Osteocyte (in vitro differentiated cells): ENCODE results near the gene MBP. TPM values are rescaled to one million over a fixed set of nuclear protein-coding genes. Genes with fewer than 3 reads are reported as not detected.

Experiments
- DNase-seq: peaks from one replicate; pipeline ENCODE4 v3.0.0; 2021; ENCODE audit warnings: mixed read lengths; ENCODE audit not compliant: unreplicated experiment; ENCODE audit errors: extremely low spot score
- H3K27ac Mint-ChIP-seq: one replicate; pipeline ENCODE4 v1.8.0; 2021; ENCODE audit warnings: mild to moderate bottlenecking, mixed read lengths; ENCODE audit not compliant: unreplicated experiment
- H3K27me3 Mint-ChIP-seq: one replicate; pipeline ENCODE4 v1.8.0; 2021; ENCODE audit warnings: mixed read lengths; ENCODE audit not compliant: unreplicated experiment
- H3K36me3 Mint-ChIP-seq: one replicate; pipeline ENCODE4 v1.8.0; 2021; ENCODE audit warnings: mixed read lengths; ENCODE audit not compliant: unreplicated experiment
- H3K4me1 Mint-ChIP-seq: one replicate; pipeline ENCODE4 v1.8.0; 2021; ENCODE audit warnings: mixed read lengths; ENCODE audit not compliant: unreplicated experiment
- H3K4me3 Mint-ChIP-seq: one replicate; pipeline ENCODE4 v1.8.0; 2021; ENCODE audit warnings: mild to moderate bottlenecking, moderate library complexity, mixed read lengths; ENCODE audit not compliant: unreplicated experiment
- H3K9me3 Mint-ChIP-seq: one replicate; pipeline ENCODE4 v1.8.0; 2021; ENCODE audit warnings: mixed read lengths; ENCODE audit not compliant: unreplicated experiment
- CTCF ChIP-seq: fragments of 200-600 bp; sonication (generic); IDR thresholded peaks from 2 replicates; pipeline ENCODE4 v1.5.0; 2021; ENCODE audit warnings: antibody characterized with exemption, mild to moderate bottlenecking, moderate library complexity
- total RNA-seq: library from RNA; stranded (reverse); gene quantifications from 2 replicates; pipeline ENCODE4 v1.2.1, GENCODE V29; 2021

Gene MBP
- total RNA-seq, 1 donor from 2014 or later = 18.6 TPM

GRCh38 chr18:77015771-77016710, 116.5 kb downstream of the MBP start:
- no peak for DNase-seq
- Mint-ChIP-seq H3K4me3 (no peak overlapping the region), H3K27ac (no peak overlapping the region), H3K36me3 (peaks cover 17% of the 10 kb centered on the region), H3K27me3 (no peaks in the 10 kb centered on the region), H3K4me1 (peaks cover 3% of the 10 kb centered on the region), H3K9me3 (no peaks in the 10 kb centered on the region)
- no peak for TF ChIP-seq CTCF

- no peaks in the 10 kb centered on the region for H3K9me3 Mint-ChIP-seq
- peaks cover 3% of the 10 kb centered on the region for H3K4me1 Mint-ChIP-seq
- H3K27me3 Mint-ChIP-seq = no peaks in the 10 kb centered on the region
- peaks cover 17% of the 10 kb centered on the region for H3K36me3 Mint-ChIP-seq
- H3K27ac Mint-ChIP-seq = no peak overlapping the region
- DNase-seq = no peak
- TF ChIP-seq CTCF = no peak
- no peak overlapping the region for H3K4me3 Mint-ChIP-seq
Measured at GRCh38 chr18:77015169-77015568, 117.4 kb downstream of the MBP start.

DNA sequence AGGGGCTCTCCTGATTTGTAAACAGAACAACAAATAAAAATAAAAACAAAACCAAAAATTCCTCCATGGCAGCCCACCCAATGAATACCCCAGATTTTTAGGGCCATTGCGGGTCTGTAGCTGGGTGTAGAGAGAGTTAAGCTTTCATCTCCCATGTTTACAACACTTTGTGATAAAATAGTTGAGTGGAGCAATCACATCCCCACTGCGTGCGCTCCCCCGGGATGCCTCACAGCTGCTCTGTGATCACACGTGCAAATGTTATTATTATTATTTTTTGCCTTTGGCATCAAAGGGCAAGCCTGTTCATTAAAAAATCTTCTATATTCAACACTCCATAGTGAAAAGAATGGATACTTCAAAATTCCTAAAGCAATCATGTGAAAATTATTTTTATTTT, 118.0 kb downstream of the MBP start:
- DNase-seq = no peak
- Mint-ChIP-seq H3K27me3 (no peaks in the 10 kb centered on the region), H3K27ac (no peak overlapping the region), H3K9me3 (no peaks in the 10 kb centered on the region), H3K4me1 (peaks cover 5% of the 10 kb centered on the region), H3K36me3 (peaks cover 17% of the 10 kb centered on the region), H3K4me3 (no peak overlapping the region)
- no peak for TF ChIP-seq CTCF

- no peak overlapping the region for H3K27ac Mint-ChIP-seq
- H3K36me3 Mint-ChIP-seq = peaks cover 15% of the 10 kb centered on the region
- no peak for DNase-seq
- H3K9me3 Mint-ChIP-seq = no peaks in the 10 kb centered on the region
- no peak overlapping the region for H3K4me3 Mint-ChIP-seq
- H3K4me1 Mint-ChIP-seq = peaks cover 5% of the 10 kb centered on the region
- H3K27me3 Mint-ChIP-seq = no peaks in the 10 kb centered on the region
- no peak for TF ChIP-seq CTCF
Measured at GRCh38 chr18:77013811-77014521, 118.6 kb downstream of the MBP start.
